GM19099 (cell line): Measurements from ENCODE around the gene CRACR2A.

Experiments
- POLR2A ChIP-seq: IDR thresholded peaks from 3 replicates; pipeline ENCODE4 v1.6.1; 2011; ENCODE audit warnings: low read depth; ENCODE audit not compliant: insufficient read length; ENCODE audit errors: extremely low read depth

The CRACR2A gene

GRCh38 chr12:3761116-3761735 is 8.3 kb upstream of the CRACR2A start:
- TF ChIP-seq POLR2A, result no peak

- no peak for TF ChIP-seq POLR2A
Observed at GRCh38 chr12:3759878-3760277, 7.0 kb upstream of the CRACR2A start.

- TF ChIP-seq POLR2A, result no peak
Observed at GRCh38 chr12:3757261-3757660, 4.4 kb upstream of the CRACR2A start.

- TF ChIP-seq POLR2A, result no peak
Observed at GRCh38 chr12:3755898-3756297, 3.0 kb upstream of the CRACR2A start.

- no peak for TF ChIP-seq POLR2A
Observed at GRCh38 chr12:3753544-3754284, 805 bp upstream of the CRACR2A start.

GRCh38 chr12:3752096-3752709 is 706 bp downstream of the CRACR2A start:
- TF ChIP-seq POLR2A, result peak; percentile 55

GRCh38 chr12:3751151-3752095 is 1.5 kb downstream of the CRACR2A start:
- no peak for TF ChIP-seq POLR2A

- TF ChIP-seq POLR2A, result no peak
Observed at GRCh38 chr12:3750616-3751015, 2.3 kb downstream of the CRACR2A start.

- TF ChIP-seq POLR2A, result no peak
Observed at GRCh38 chr12:3748620-3749019, 4.3 kb downstream of the CRACR2A start.

GRCh38 chr12:3747976-3748619 is 4.8 kb downstream of the CRACR2A start:
- no peak for TF ChIP-seq POLR2A

- no peak for TF ChIP-seq POLR2A
Observed at GRCh38 chr12:3747543-3747942, 5.4 kb downstream of the CRACR2A start.

- TF ChIP-seq POLR2A, result no peak
Observed at GRCh38 chr12:3746758-3747157, 6.2 kb downstream of the CRACR2A start.

GRCh38 chr12:3745152-3745551 is 7.8 kb downstream of the CRACR2A start:
- no peak for TF ChIP-seq POLR2A

GRCh38 chr12:3744229-3744901 is 8.5 kb downstream of the CRACR2A start:
- no peak for TF ChIP-seq POLR2A

- no peak for TF ChIP-seq POLR2A
Observed at GRCh38 chr12:3743803-3744202, 9.1 kb downstream of the CRACR2A start.
